ENCODE measurements around the gene PROS1.

DNA sequence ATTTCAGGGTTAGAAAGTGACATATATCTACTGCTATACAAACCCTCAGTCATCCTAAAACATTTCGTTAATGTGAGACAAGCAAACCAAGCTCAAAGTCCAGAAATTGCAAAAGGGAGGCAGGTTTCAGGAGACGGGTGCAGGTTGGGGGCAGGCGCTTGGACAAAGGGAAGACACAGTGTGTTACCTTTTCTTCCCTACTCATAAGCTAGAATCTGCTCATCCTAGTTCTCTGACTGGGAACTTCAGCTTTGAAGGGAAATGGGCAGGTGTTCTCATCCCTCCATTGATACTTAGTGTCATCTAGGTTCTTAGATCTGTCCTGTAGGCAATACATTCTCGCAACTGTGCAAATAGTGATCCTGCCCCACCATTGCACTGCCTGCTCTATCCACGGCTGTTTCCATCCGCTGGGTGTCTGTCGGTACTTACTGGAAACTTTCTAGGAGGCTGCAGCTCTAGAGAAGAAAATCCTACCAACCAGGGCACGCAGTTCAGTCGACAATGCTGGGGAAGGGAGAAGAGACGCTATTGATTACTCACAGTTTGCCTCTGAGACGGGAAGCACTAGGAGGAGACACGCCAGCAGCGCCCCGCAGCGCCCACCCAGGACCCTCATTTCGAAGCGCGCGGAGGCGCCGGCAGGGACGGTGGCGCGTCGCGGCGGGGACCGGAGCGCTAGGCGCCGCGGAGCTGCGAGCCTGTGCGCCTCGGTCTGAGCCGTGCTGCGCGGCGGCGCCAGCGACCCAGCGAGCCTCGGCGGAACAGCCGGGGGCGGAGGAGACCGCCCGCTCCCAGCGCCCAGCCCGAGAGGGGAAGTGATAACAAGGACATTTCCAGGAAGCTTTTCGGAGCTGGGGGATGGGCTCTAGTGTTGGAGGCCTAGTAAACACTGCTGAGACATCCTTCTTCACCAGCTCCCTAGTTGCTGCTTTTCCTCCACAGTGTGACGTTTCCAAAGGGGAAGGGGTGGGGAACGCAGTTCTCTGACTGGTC lies at the start of gene PROS1:
- TF ChIP-seq, protein P1, sequence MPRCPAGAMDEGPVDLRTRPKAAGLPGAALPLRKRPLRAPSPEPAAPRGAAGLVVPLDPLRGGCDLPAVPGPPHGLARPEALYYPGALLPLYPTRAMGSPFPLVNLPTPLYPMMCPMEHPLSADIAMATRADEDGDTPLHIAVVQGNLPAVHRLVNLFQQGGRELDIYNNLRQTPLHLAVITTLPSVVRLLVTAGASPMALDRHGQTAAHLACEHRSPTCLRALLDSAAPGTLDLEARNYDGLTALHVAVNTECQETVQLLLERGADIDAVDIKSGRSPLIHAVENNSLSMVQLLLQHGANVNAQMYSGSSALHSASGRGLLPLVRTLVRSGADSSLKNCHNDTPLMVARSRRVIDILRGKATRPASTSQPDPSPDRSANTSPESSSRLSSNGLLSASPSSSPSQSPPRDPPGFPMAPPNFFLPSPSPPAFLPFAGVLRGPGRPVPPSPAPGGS (IDR thresholded peaks at IDR 0.05), result 0 out of 3 replicates have a peak, but pooled peaks have one; percentile 27
- TF ChIP-seq, protein P2, sequence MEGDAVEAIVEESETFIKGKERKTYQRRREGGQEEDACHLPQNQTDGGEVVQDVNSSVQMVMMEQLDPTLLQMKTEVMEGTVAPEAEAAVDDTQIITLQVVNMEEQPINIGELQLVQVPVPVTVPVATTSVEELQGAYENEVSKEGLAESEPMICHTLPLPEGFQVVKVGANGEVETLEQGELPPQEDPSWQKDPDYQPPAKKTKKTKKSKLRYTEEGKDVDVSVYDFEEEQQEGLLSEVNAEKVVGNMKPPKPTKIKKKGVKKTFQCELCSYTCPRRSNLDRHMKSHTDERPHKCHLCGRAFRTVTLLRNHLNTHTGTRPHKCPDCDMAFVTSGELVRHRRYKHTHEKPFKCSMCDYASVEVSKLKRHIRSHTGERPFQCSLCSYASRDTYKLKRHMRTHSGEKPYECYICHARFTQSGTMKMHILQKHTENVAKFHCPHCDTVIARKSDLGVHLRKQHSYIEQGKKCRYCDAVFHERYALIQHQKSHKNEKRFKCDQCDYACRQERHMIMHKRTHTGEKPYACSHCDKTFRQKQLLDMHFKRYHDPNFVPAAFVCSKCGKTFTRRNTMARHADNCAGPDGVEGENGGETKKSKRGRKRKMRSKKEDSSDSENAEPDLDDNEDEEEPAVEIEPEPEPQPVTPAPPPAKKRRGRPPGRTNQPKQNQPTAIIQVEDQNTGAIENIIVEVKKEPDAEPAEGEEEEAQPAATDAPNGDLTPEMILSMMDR (IDR thresholded peaks at IDR 0.05), result 0 out of 3 replicates have a peak, but pooled peaks have one; percentile 11
- TF ChIP-seq, protein P3, sequence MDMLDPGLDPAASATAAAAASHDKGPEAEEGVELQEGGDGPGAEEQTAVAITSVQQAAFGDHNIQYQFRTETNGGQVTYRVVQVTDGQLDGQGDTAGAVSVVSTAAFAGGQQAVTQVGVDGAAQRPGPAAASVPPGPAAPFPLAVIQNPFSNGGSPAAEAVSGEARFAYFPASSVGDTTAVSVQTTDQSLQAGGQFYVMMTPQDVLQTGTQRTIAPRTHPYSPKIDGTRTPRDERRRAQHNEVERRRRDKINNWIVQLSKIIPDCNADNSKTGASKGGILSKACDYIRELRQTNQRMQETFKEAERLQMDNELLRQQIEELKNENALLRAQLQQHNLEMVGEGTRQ (IDR thresholded peaks at IDR 0.05), result no peak
- peak; percentile 46 to 51; a peak in 2 of 5 replicates for TF ChIP-seq JUN (IDR thresholded peaks at IDR 0.05)
- TF ChIP-seq ESRRA (IDR thresholded peaks at IDR 0.05; ENCODE audit: borderline replicate concordance, low read length), result no peak
- TF ChIP-seq ZNF302 (CRISPR knock-in tag; IDR thresholded peaks at IDR 0.05), result no peak
- no peak for TF ChIP-seq CHD2 (IDR thresholded peaks at IDR 0.05; ENCODE audit: low read length, partially characterized antibody)
- peak; percentile 69 for TF ChIP-seq POLR2A (IDR thresholded peaks at IDR 0.05; ENCODE audit: low read length)
- TF ChIP-seq, protein P4, sequence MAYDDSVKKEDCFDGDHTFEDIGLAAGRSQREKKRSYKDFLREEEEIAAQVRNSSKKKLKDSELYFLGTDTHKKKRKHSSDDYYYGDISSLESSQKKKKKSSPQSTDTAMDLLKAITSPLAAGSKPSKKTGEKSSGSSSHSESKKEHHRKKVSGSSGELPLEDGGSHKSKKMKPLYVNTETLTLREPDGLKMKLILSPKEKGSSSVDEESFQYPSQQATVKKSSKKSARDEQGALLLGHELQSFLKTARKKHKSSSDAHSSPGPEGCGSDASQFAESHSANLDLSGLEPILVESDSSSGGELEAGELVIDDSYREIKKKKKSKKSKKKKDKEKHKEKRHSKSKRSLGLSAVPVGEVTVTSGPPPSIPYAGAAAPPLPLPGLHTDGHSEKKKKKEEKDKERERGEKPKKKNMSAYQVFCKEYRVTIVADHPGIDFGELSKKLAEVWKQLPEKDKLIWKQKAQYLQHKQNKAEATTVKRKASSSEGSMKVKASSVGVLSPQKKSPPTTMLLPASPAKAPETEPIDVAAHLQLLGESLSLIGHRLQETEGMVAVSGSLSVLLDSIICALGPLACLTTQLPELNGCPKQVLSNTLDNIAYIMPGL (CRISPR knock-in tag; IDR thresholded peaks at IDR 0.05; ENCODE audit: borderline replicate concordance), result no peak
- TF ChIP-seq MYC (IDR thresholded peaks at IDR 0.05; ENCODE audit: borderline replicate concordance, low read length), result no peak
- TF ChIP-seq BHLHE40 (IDR thresholded peaks at IDR 0.05; ENCODE audit: low read depth, low read length), result no peak
- TF ChIP-seq RCOR1 (IDR thresholded peaks at IDR 0.05; ENCODE audit: low read depth, low read length), result no peak
- TF ChIP-seq, protein P5, sequence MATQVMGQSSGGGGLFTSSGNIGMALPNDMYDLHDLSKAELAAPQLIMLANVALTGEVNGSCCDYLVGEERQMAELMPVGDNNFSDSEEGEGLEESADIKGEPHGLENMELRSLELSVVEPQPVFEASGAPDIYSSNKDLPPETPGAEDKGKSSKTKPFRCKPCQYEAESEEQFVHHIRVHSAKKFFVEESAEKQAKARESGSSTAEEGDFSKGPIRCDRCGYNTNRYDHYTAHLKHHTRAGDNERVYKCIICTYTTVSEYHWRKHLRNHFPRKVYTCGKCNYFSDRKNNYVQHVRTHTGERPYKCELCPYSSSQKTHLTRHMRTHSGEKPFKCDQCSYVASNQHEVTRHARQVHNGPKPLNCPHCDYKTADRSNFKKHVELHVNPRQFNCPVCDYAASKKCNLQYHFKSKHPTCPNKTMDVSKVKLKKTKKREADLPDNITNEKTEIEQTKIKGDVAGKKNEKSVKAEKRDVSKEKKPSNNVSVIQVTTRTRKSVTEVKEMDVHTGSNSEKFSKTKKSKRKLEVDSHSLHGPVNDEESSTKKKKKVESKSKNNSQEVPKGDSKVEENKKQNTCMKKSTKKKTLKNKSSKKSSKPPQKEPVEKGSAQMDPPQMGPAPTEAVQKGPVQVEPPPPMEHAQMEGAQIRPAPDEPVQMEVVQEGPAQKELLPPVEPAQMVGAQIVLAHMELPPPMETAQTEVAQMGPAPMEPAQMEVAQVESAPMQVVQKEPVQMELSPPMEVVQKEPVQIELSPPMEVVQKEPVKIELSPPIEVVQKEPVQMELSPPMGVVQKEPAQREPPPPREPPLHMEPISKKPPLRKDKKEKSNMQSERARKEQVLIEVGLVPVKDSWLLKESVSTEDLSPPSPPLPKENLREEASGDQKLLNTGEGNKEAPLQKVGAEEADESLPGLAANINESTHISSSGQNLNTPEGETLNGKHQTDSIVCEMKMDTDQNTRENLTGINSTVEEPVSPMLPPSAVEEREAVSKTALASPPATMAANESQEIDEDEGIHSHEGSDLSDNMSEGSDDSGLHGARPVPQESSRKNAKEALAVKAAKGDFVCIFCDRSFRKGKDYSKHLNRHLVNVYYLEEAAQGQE (IDR thresholded peaks at IDR 0.05), result no peak
